Esophagus (tissue), 2 donors: ENCODE data around the gene WDR20. TPM values are rescaled to one million over a fixed set of nuclear protein-coding genes. Genes with fewer than 3 reads are reported as not detected.

Source experiments
- H3K27ac ChIP-seq, 2 donors: one replicate each; pipeline ENCODE4 v1.5.1; 2013; ENCODE audit warnings: low read depth in 2 of 2, mild to moderate bottlenecking in 2 of 2, inconsistent platforms in 1 of 2, low read length in 1 of 2, moderate library complexity in 1 of 2
- H3K27me3 ChIP-seq, 2 donors: one replicate each; pipeline ENCODE4 v1.6.1; 2013; ENCODE audit warnings: low read length in 2 of 2, control low read depth in 1 of 2, mild to moderate bottlenecking in 1 of 2; ENCODE audit not compliant: insufficient read depth in 2 of 2, control insufficient read depth in 1 of 2
- H3K36me3 ChIP-seq, 2 donors: one replicate each; pipeline ENCODE4 v1.6.1; 2013; ENCODE audit warnings: low read length in 1 of 2; ENCODE audit not compliant: control insufficient read depth in 2 of 2, insufficient read depth in 2 of 2
- H3K4me1 ChIP-seq, 2 donors: one replicate each; pipeline ENCODE4 v1.6.1; 2013; ENCODE audit warnings: low read length in 1 of 2; ENCODE audit not compliant: control insufficient read depth in 2 of 2, insufficient read depth in 2 of 2
- H3K4me3 ChIP-seq, 2 donors: one replicate each; pipeline ENCODE4 v1.5.1; 2013; ENCODE audit warnings: low read length in 2 of 2, mild to moderate bottlenecking in 2 of 2, low read depth in 1 of 2, moderate library complexity in 1 of 2
- H3K9me3 ChIP-seq, 2 donors: one replicate each; pipeline ENCODE4 v1.6.1; 2013; ENCODE audit warnings: mild to moderate bottlenecking in 2 of 2, low read depth in 1 of 2, low read length in 1 of 2, moderate library complexity in 1 of 2; ENCODE audit not compliant: control insufficient read depth in 2 of 2, insufficient read depth in 1 of 2
- WGBS, 2 donors: extraction: QIAGEN DNeasy Blood & Tissue Kit; methylation state at CpG; one replicate each; pipeline ENCODE4 v1.1.7; 2013; 5-methylcytosine and 5-hydroxymethylcytosine counted together
- polyA plus RNA-seq, 2 donors: library from polyadenylated mRNA; stranded (reverse); fragments of 200-250 nt; gene quantifications; one replicate each; pipeline ENCODE4 v1.2.3, GENCODE V29; 2013
- donor health status: healthy with polysubstance abuse.
- donor health status: Bipolar disorder and iron deficiency.

WDR20 gene
- polyA plus RNA-seq, 2 donors: 12.8 to 13.1 TPM

DNA sequence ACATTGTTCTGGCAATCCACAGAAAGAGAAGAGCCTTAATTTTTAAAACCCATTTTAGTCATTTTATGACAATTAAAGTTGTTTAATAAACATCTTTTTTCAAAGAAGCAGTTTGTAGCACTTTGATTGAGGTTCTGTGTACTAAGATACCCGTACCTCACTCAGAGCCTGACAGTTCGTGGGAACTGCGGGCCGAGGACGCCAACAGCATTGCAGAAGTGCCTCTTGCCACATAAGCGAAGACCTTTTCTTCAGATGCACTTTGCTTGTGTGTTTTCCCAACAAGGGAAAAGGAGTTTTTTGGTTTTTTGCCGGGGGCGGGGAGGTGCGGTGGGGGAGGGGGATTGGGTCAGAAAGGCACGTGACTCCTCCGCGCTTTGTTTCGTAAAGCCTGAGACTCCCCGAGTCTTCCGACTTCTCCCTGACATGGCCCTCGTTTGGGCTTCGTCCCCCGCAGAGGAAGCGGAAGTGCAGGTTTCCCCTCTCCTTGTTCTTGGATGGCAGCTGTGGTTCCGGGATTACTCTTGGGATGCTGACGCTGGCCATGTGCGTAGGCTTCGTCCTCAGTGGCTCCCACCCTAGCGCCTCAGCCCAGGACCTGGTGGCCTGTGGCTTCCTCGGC is 70.8 kb downstream of the WDR20 start:
- Histone ChIP-seq H3K4me3 (no peak overlapping the region), H3K27ac (no peak overlapping the region), H3K27me3 (no peaks in the 10 kb centered on the region), H3K4me1 (no peaks in the 10 kb centered on the region), H3K36me3 (peaks cover 3 to 36% of the 10 kb centered on the region in 2 donors), H3K9me3 (no peaks in the 10 kb centered on the region)
- 92% methylated on average over 25 of the region's 25 CpGs for WGBS, 2 donors

DNA sequence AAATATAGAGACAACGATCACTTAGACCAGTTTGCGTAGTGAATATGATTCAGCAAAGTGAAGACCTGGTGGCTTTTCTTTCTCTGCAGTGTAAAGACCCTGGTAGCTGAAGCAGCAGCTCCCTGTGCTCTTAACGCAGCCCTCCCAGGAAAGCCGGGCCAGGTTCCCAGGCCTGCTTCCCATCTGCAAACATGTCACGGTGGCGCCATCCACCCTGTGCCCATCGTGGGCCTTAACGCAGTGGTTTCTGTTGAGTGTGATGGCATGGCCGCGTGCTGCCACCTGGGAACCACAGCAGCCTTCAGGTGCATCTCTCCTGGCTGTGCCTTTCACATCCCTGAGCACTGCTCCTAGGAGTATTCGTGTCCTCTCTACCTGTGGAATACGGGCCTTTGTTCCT is 71.5 kb downstream of the WDR20 start:
- no peak overlapping the region for H3K4me3 ChIP-seq
- no peaks in the 10 kb centered on the region for H3K27me3 ChIP-seq
- H3K4me1 ChIP-seq: no peaks in the 10 kb centered on the region
- 93 to 95% methylated on average over 12 of the region's 12 CpGs for WGBS, 2 donors
- H3K9me3 ChIP-seq: no peaks in the 10 kb centered on the region
- peaks cover 3 to 34% of the 10 kb centered on the region in 2 donors for H3K36me3 ChIP-seq
- no peak overlapping the region for H3K27ac ChIP-seq

DNA sequence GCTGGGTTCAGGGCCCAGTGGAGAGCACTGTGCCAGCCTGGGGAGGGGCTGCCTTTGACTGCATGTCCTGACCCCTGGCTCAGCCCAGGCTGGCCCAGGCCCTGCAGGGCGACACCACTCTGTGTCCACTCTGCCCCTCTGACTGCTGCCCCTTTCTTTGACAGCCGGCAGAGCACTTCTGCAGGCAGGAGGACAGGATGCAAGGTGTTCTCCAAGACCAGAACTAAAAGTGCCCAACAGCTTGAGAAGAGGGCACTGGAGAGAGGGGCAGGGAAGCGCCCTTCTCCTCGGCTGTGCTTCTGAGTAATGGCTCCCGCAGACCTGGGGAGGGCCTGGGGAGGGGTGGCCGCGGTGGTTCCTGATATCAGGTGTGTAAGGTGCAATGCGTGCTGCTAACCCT is 72.7 kb downstream of the WDR20 start:
- peaks cover 3 to 31% of the 10 kb centered on the region in 2 donors for H3K36me3 ChIP-seq
- H3K27me3 ChIP-seq: no peaks in the 10 kb centered on the region
- WGBS, 2 donors: 90 to 95% methylated on average over 8 of the region's 8 CpGs
- H3K4me3 ChIP-seq: no peak overlapping the region
- H3K4me1 ChIP-seq: no peaks in the 10 kb centered on the region
- H3K27ac ChIP-seq: no peak overlapping the region
- H3K9me3 ChIP-seq: no peaks in the 10 kb centered on the region

DNA sequence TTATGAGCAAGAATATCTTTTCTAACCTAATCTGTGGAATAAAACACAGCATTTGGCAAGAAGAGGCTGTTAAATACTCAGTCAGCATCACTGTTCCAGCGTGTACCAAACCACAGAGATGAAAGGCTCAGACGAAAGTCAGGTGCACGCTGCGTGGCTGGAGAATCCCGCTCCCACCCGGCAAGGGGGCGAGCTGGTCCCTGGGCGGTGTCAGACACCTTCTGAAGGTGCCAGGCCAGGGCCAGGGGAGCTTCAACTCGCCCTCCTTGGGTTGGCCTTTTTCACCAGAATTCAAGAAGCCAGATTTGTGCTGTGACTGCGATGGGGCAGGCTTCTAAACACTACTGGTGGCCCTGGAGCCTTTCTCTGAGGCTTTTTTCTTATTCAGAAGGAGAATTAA is 73.1 kb downstream of the WDR20 start:
- H3K4me3 ChIP-seq: no peak overlapping the region
- no peak overlapping the region for H3K27ac ChIP-seq
- no peaks in the 10 kb centered on the region for H3K9me3 ChIP-seq
- no peaks in the 10 kb centered on the region for H3K4me1 ChIP-seq
- H3K36me3 ChIP-seq: peaks cover 3 to 29% of the 10 kb centered on the region in 2 donors
- H3K27me3 ChIP-seq: no peaks in the 10 kb centered on the region
- WGBS, 2 donors: 91 to 93% methylated on average over 10 of the region's 10 CpGs

DNA sequence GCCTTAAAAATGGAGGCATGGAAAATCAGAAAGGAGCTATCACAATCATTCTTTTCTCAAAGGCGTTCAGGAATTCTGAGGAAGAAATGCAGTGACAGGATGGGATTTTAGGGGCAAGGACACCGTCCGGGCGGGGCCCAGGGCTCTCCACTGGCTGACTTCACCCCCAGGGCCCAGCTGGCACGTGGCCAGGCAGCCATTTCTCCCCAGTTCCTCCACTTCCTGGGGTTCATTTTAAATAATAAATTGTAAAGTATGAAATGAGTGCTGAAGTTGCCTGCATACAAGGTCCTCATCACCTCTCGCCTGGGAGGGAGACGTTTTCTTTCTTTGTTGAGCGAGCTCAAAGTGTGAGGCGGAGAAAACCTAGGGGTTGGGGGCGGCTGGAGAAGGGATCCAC is 73.8 kb downstream of the WDR20 start:
- Histone ChIP-seq H3K4me1 (no peaks in the 10 kb centered on the region), H3K4me3 (no peak overlapping the region), H3K27ac (no peak overlapping the region), H3K36me3 (peaks cover 3 to 26% of the 10 kb centered on the region in 2 donors), H3K27me3 (no peaks in the 10 kb centered on the region), H3K9me3 (no peaks in the 10 kb centered on the region)
- 79 to 85% methylated on average over 10 of the region's 10 CpGs for WGBS, 2 donors

DNA sequence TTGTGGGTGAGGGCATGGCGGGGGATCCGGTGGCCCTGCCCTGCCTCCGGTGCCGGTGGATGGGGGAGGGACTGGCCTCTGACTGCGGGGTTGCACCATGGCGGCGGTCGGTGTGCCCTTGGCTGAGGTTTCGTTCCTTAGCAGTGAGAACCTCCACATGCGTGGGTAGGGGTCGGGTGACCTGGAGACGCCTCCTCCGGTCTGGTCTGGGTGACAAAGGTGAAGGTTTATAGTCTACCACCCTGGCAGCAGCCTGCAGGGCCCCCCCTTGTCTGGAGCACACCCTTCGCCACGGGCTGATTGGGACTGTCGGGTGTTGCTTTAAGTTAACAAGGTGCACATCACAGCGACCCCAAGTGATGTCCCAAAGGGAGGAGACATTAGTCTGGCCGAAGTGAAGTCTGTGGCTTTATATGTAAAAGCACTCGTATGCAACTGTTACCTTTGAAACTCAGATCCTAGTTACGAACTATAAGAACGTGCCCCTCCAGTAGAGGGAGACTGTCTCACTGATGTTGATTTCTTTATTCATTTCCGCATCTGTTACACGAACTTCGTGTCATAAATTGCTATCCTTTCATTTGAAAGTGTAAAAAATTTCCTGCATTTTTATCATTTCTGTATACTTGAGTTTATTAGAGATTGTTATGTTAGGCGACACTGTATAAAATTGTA is 74.4 kb downstream of the WDR20 start:
- 93% methylated on average over 25 of the region's 25 CpGs for WGBS, 2 donors
- peaks cover 0 to 22% of the 10 kb centered on the region in 2 donors for H3K36me3 ChIP-seq
- no peaks in the 10 kb centered on the region for H3K9me3 ChIP-seq
- no peaks in the 10 kb centered on the region for H3K27me3 ChIP-seq
- H3K4me3 ChIP-seq: no peak overlapping the region
- H3K27ac ChIP-seq: no peak overlapping the region
- H3K4me1 ChIP-seq: no peaks in the 10 kb centered on the region

DNA sequence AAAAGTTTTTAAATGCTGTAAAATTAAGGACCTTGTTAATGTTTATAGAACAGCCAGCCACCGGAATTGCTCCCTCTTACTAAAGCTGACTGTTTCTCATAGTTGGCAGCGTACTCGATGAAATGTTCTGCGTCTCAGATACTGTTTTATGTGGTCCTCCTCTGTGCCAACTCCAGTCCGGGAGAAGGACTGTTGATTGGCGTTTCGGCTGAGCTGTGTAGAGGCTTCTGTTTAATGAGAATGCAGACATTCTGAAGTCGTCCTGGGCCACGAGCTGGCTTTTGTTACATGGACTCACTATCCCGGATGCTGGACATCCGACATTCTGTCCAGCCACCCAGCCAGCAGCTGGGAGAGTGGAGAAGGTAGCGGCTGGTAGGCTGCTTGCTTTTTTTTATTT is 75.4 kb downstream of the WDR20 start:
- peaks cover 0 to 21% of the 10 kb centered on the region in 2 donors for H3K36me3 ChIP-seq
- no peaks in the 10 kb centered on the region for H3K9me3 ChIP-seq
- 58 to 59% methylated on average over 12 of the region's 12 CpGs for WGBS, 2 donors
- no peaks in the 10 kb centered on the region for H3K4me1 ChIP-seq
- H3K27me3 ChIP-seq: no peaks in the 10 kb centered on the region
- no peak overlapping the region for H3K27ac ChIP-seq
- no peak overlapping the region for H3K4me3 ChIP-seq

DNA sequence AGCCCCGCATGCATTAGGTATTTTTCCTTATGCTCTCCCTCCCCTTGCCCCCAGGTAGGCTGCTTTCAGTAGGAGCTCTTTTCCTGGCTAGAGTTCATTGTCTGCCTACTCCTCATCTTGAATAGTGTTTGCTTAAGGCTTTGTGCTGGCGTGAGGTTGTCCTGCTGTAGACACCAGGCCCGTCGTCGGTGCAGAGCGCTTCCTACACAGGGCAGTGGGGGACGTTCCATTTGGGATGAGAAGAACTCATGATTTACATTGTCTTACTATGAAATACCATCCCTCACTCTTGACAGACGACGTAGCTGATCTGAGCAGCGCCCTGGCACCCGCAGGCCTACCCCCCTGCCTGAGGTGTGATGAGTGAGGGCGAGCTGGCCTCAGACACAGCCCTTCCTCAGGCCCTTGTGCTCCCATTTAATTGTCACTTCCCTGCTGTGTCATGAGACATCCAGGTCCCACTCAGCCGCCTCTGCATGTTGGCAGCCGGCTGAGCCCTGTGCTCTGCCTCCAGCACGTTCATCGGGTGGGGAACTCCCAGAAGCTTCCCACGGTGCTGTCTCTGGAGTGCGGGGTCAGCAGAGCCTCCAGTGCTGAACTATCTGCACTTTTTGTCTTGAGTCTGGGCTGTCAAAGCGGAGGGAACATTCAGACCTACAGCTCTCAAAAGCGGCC is 76.0 kb downstream of the WDR20 start:
- WGBS, 2 donors: 76 to 80% methylated on average over 20 of the region's 20 CpGs
- no peak overlapping the region for H3K27ac ChIP-seq
- no peak overlapping the region for H3K4me3 ChIP-seq
- H3K27me3 ChIP-seq: no peaks in the 10 kb centered on the region
- no peaks in the 10 kb centered on the region for H3K9me3 ChIP-seq
- peaks cover 0 to 21% of the 10 kb centered on the region in 2 donors for H3K36me3 ChIP-seq
- no peaks in the 10 kb centered on the region for H3K4me1 ChIP-seq

DNA sequence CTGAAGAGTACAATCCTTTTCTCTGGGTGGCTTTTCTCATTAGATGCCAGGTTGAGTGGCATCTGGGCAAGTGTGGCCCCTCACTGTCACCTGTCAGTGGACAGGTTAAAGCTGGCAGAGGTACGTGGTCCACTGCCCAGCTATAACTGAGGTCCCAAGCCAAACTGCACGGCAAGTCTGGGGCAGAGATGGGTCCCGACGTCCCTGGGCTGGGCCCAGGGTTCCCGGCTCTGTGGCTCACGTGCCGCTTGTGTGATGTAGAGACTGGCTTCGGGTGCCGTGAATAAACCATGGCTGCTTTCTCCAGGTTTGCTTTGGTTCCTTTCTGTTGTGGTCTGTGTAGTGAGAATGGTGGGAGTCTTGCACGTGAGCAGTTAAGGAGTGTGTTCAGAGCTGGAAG is 77.7 kb downstream of the WDR20 start:
- WGBS, 2 donors: 94 to 95% methylated on average over 10 of the region's 10 CpGs
- H3K9me3 ChIP-seq: no peaks in the 10 kb centered on the region
- H3K27me3 ChIP-seq: no peaks in the 10 kb centered on the region
- H3K4me1 ChIP-seq: peaks cover 0 to 3% of the 10 kb centered on the region in 2 donors
- peaks cover 4 to 22% of the 10 kb centered on the region in 2 donors for H3K36me3 ChIP-seq
- no peak overlapping the region for H3K4me3 ChIP-seq
- H3K27ac ChIP-seq: no peak overlapping the region
